GM12891 (cell line): Measurements from ENCODE around the gene TEPSIN.

Source experiments
- POLR2A ChIP-seq: IDR thresholded peaks from 2 replicates; pipeline ENCODE4 v1.6.1; 2011; ENCODE audit warnings: low read depth, low read length, control low read depth
- POLR2AphosphoS5 ChIP-seq: IDR thresholded peaks from 2 replicates; pipeline ENCODE4 v1.6.1; 2011; ENCODE audit warnings: low read depth, low read length, control low read depth
- TAF1 ChIP-seq: IDR thresholded peaks from 2 replicates; pipeline ENCODE4 v1.6.1; 2011; ENCODE audit warnings: low read depth, low read length, control low read depth

GRCh38 chr17:81221842-81222619, 16.8 kb downstream of the TEPSIN start:
- TF ChIP-seq POLR2AphosphoS5, result no peak
- no peak for TF ChIP-seq POLR2A
- no peak for TF ChIP-seq TAF1
